ENCODE measurements around the gene TMEM126A.
"Not testable (repeated sequence)": the region's sequence is repeated elsewhere in the genome, so short reads cannot be mapped to it uniquely, and the experiment has no call there.

- not testable (repeated sequence) for TF ChIP-seq CTCF (IDR thresholded peaks at IDR 0.05; ENCODE audit: insufficient read depth, low read length, poor library complexity, severe bottlenecking); EZH2phosphoT487 (conservative IDR thresholded peaks at IDR 0.05; ENCODE audit: low read length)
These were observed 6.6 kb downstream of the TMEM126A start for GRCh38 chr11:85654343-85654742.

Measured in SU-DHL-6 (cell line).